ENCODE results near the gene MBD3L3.
"Not testable (repeated sequence)": the region's sequence is repeated elsewhere in the genome, so short reads cannot be mapped to it uniquely, and the experiment has no call there.

Gene MBD3L3

DNA sequence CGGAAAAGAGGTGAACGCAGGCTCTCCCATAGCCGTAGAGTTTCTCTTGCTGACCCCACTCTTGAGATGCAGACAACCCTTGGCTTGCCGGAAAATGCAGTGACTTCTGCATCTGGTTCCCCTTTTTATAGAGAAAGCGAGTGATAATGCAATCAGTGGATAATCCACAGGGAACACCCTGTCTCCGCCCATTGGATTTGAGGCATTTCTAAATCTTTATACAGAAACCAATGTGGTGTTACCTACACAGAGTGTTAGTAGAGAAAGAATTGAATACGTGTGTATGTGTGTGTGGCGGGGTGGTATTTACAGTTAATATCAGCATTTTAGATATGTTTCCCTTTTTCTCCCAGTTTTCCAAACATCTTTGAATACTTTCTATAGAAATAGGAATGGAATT, at the start of gene MBD3L3:
Gene MBD3L3, minus strand, starts transcription at position 101 of the 400 bp plus-strand sequence. Its CDS starts 71 bp downstream, at position 30.
- not testable (repeated sequence) for DNase-seq (ENCODE audit: low spot score)

DNA sequence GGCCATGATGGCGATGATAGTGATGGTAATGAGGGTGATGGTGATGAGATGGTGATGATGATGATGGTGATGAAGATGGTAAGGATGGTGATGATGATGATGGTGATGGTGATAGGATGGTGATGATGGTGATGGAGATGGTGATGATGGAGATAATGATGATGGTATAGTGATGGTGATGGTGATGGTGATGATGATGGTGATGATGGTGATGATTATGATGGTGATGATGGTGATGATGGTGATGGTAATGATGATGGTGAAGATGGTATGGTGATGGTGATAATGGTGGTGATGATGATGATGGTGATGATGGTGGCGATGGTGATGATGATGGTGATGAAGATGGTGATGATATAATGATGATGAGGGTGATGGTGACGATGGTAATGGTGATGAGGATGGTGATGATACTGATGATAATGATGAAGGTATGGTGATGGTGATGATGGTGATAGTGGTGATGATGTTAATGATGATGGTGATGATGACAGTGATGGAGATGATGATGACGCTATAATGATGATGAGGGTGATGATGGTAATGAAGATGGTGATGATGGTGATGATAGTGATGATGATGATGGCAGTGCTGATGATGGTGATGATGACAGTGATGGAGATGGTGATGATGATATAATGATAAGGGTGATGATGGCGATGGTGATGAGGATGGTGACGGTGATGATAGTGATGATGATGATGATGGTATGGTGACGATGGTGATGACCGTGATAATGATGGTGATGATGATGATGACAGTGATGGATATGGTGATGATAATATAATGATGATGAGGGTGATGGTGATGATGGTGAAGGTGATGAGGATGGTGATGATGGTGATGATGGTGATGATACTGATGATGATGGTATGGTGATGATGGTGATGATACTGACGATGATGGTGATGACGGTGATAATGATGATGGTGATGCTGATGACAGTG, 48.5 kb upstream of the MBD3L3 start:
- FAIRE-seq = no peak

More for the DNA sequence above, at the start of gene MBD3L3:
- FAIRE-seq = not testable (repeated sequence)

GRCh38 chr19:7104747-7105447, 46.4 kb upstream of the MBD3L3 start:
- FAIRE-seq (no peak), DNase-seq (ENCODE audit: low spot score) (no peak)

More for the DNA sequence above, 48.5 kb upstream of the MBD3L3 start:
- no peak for DNase-seq (ENCODE audit: low spot score)

DNA sequence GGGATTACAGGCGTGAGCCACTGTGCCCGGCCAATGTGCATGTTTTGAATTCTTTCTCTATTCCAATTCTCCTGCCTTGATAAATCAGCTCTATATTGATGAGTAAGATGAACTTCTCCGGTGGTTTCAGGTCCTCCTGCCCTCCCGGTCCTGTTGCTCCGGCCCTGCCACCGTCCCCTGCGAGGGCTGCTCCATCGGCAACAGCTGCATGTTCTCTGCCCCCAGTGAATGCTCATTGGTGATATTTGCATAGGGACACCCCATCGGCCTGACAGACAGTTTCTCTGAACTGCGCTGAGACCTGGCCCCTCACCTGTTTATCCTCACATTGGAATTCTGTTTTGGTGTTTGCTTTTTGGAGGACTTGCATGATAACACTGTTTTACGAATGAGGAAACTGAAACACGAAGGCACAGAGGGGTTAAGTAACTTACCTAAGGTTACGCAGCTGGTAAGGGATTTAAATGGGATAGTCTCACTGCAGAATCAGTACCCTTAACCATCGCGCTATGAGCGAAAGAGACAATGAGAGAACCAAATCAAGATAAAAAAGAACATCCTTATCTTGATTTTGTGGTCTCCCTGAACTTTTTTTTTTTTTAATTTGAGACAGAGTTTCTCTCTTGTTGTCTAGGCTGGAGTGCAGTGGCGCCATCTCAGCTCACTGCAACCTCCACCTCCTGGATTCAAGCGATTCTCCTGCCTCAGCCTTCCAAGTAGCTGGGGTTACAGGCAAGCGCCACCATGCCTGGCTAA, 43.2 kb upstream of the MBD3L3 start:
- no peak for FAIRE-seq
- no peak for DNase-seq (ENCODE audit: low spot score)

GRCh38 chr19:7099597-7099921, 41.1 kb upstream of the MBD3L3 start:
- DNase-seq (ENCODE audit: low spot score) (no peak), FAIRE-seq (no peak)

- DNase-seq (ENCODE audit: low spot score) (peak; percentile 69), FAIRE-seq (no peak)
Measured at GRCh38 chr19:7098701-7099596, 40.5 kb upstream of the MBD3L3 start.

DNA sequence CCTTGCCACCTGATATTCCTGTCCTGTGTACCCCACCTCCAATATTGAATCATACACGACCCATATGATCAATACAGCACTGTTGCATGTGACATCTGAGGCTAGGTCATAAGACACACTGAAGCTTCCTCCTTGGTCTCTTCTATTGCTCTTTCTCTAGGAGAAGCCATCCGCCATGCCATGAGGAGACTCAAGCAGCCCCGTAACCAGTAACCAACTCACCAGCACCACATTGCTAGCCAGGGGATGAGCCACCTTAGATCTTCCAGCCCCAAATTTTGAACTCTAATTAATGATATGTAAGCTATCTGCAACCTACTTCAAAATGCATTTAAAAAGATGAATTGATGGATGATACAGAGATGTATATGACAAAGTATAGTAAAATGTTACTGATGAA, 39.6 kb upstream of the MBD3L3 start:
- FAIRE-seq (no peak), DNase-seq (ENCODE audit: low spot score) (no peak)

DNA sequence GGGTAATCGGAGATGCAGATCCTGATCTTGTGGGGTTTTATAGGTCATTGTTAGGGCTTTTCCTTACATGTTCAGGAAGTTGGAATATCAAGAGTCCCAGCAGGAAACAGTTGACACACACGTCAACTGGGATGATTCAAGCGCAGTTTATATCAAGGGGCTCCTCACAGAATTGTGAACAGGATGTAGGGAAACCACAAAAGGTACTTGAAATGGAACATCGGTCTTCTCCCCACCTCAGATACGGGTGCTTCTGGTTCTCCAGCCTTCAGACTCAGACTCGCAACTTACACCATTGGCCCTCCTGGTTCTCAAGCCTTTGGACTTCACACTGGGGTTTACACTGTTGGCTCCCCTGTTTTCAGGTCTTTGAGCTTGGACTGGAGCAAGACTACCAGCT, 30.5 kb upstream of the MBD3L3 start:
- DNase-seq (ENCODE audit: low spot score) = no peak
- FAIRE-seq = no peak

DNA sequence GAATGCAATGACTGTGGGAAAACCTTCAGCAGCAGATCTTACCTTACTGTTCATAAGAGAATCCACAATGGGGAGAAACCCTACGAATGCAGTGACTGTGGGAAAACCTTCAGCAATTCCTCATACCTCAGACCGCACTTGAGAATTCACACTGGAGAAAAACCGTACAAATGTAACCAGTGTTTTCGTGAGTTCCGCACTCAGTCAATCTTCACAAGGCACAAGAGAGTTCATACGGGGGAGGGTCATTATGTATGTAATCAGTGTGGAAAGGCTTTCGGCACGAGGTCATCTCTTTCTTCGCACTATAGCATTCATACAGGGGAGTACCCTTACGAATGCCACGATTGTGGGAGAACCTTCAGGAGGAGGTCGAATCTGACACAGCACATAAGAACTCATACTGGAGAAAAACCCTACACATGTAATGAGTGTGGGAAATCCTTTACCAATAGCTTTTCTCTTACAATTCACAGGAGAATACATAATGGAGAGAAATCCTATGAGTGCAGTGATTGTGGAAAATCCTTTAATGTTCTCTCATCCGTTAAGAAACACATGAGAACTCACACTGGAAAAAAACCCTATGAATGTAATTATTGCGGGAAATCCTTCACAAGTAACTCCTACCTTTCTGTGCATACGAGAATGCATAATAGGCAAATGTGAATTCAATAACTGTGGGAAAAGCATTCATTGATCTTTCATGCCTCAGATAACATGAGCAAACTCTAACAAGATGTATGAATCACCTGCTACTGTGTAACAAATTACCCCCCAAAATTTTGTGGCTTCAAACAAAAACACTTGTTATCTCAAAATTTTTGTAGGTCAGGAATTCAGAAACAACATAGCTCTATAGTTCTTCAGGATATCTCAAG, 24.8 kb upstream of the MBD3L3 start:
- FAIRE-seq = no peak
- no peak for DNase-seq (ENCODE audit: low spot score)

DNA sequence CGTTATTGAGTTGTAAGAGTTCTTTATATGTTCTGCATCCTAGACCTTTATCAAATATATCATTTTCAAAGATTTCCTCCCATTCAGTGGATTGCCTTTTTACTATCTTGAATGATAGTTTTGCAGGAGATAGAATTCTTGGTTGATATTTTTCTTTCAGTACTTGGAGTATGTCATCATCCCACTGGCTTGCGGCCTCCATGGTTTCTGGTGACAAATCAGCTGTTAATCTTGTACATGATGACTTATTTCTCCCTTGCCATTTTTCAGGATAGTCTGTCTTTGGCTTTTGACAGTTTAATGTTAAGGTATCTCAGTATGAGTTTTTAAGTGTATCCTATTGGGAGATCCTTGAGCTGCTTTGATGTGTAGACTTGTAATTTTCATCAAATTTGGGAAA, 19.5 kb upstream of the MBD3L3 start:
- FAIRE-seq (no peak), DNase-seq (ENCODE audit: low spot score) (no peak)

- no peak for FAIRE-seq
- no peak for DNase-seq (ENCODE audit: low spot score)
Measured at GRCh38 chr19:7076151-7076550, 17.7 kb upstream of the MBD3L3 start.

DNA sequence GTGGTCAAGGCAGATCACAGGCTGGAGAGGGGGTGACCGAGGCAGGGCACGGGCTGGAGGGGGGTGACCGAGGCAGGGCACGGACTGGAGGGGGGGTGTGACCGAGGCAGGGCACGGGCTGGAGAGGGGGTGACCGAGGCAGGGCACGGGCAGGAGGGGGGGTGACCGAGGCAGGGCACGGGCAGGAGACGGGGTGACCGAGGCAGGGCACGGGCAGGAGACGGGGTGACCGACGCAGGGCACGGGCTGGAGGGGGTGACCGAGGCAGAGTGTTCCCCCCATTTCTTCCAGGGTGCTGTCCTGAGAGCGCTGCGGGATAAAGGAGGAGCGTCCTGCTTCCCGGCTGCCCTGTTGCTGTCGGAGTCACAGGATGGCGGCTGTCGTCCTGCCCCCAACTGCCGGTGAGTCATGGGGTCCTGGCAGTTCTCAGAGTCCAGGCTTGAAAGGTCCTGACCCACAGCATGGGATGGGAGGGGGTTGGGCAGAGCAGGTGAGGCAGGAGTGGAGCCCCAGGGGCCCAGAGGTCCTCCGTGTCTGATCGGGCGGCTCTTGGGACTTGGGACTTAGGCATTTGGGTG, 16.3 kb upstream of the MBD3L3 start:
- FAIRE-seq = no peak
- no peak for DNase-seq (ENCODE audit: low spot score)

GRCh38 chr19:7072541-7072940, 14.1 kb upstream of the MBD3L3 start:
- FAIRE-seq (no peak), DNase-seq (ENCODE audit: low spot score) (no peak)

- DNase-seq (ENCODE audit: low spot score) (no peak), FAIRE-seq (no peak)
Measured at GRCh38 chr19:7069904-7070226, 11.4 kb upstream of the MBD3L3 start.

DNA sequence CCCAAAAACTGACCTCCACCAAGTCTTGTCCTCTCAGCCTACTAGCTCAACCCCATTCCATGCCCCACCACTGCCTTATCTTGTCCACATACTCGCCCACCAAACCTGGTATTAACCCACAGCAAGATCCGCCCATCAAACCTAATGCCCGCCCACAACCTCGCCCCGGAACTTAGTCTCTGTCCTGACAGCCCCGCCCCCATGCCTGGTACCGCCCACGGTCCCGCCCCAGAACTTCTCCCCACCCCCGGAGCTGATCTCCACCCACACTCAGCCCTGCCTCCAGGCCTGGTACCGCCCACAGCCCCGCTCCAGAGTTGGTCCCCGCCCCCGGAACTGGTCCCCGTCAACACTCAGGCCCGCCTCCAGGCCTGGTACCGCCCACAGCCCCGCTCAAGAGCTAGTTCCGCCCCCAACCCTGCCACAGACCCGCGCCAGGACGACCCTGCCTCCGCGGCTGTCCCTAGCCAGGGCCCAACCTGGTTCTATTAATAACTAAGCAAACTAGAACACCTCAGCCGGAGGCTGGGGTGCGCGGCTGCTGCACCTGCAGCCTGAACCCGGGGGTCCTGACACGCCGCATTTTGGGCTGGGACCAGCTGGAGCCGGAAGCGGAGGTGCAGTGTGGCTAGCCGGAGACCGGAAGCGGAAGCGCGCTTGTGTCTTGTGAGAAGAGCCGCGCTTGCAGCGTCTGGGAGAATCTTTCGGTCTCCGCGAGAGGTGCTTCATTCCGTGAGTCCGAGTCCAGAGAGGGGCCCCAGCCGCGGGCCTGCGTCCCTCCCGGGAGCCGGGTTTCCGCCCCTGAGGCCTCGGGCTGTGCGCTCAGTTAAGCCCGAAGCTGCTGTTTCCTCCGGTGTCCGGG, 10.8 kb upstream of the MBD3L3 start, which contains the start of gene ZNF557:
Gene ZNF557, plus strand, starts transcription at position 662 of the 862 bp plus-strand sequence. CDS start 5,372 bp downstream, outside the sequence.
- peak; percentile 40 for FAIRE-seq
- peak; percentile 84 for DNase-seq (ENCODE audit: low spot score)

GRCh38 chr19:7068599-7068998, 10.1 kb upstream of the MBD3L3 start:
- FAIRE-seq = no peak
- no peak for DNase-seq (ENCODE audit: low spot score)

- FAIRE-seq (no peak), DNase-seq (ENCODE audit: low spot score) (no peak)
Measured at GRCh38 chr19:7067716-7068115, 9.2 kb upstream of the MBD3L3 start.

DNA sequence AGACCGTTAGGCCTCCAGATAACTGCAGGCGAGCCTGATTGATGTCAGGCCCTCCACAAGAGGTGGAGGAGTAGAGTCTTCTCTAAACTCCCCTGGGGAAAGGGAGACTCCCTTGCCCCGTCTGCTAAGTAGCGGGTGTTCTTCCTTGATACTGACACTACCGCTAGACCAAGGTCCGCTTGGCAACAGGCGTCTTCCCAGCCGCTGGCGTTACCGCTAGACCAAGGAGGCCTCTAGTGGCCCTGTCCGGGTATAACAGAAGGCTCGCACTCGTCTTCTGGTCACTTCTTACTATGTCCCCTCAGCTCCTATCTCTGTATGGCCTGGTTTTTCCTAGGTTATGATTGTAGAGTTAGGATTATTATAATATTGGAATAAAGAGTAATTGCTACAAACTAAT, 8.6 kb upstream of the MBD3L3 start:
- FAIRE-seq; DNase-seq (ENCODE audit: low spot score): not testable (repeated sequence)
